ENCODE data around the gene ADORA2A. TPM values are rescaled to one million over a fixed set of nuclear protein-coding genes. Genes with fewer than 3 reads are reported as not detected.
A peak's percentile ranks its signal among the peaks of the same experiment; 100 is the strongest.

The ADORA2A gene
- total and polyA plus RNA-seq, 10 of the 15 experiments (the other 5 are each of a cell fraction or from before 2014, with no cell fraction given) = 0.69 to 31.2 (median 18.3) TPM

DNA sequence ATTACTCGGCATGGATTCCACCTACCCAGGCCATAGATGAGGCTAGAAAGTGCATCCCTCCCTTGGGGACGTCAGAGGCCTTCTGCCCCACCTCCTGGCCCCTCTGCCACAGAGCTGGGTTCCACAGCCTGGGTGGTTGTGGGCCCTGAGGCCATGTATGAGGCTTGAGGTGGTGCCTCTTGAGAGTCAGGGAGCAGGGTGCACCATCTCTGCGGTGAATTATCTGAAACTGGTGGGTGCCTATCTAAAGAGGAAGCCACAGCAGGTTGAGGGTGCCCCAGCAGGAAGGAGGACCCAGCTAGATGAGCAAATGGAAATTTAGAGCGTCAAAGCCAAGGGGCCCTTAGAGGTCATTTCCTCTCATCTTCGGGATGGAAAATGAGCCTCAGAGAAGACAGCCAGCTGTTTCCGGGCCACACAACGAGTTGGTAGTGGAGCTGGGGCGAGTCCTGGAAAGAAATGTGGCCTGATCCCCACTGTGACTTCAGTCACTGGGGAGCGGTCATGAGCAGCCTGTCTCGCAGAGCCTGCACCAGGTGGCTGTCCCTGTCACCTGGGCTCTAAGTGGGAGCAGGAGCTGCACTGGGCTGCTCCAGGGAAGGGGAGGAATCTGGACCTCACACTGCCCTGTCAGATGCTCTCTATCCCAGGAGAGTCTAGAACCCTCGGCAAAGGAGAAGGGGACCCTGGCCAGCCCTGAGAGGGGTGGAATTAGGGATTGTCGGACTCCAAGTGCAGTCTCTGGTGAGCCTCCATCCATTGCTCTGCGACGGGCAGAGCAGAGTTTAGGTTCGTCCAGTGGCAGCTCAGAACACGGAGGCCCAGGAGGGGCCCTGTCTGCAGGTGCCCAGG lies 7.3 kb downstream of the ADORA2A start (continued):
- TF ChIP-seq, protein P1, sequence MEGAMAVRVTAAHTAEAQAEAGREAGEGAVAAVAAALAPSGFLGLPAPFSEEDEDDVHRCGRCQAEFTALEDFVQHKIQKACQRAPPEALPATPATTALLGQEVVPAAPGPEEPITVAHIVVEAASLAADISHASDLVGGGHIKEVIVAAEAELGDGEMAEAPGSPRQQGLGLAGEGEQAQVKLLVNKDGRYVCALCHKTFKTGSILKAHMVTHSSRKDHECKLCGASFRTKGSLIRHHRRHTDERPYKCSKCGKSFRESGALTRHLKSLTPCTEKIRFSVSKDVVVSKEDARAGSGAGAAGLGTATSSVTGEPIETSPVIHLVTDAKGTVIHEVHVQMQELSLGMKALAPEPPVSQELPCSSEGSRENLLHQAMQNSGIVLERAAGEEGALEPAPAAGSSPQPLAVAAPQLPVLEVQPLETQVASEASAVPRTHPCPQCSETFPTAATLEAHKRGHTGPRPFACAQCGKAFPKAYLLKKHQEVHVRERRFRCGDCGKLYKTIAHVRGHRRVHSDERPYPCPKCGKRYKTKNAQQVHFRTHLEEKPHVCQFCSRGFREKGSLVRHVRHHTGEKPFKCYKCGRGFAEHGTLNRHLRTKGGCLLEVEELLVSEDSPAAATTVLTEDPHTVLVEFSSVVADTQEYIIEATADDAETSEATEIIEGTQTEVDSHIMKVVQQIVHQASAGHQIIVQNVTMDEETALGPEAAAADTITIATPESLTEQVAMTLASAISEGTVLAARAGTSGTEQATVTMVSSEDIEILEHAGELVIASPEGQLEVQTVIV (IDR thresholded peaks at IDR 0.05; ENCODE audit: borderline replicate concordance, partially characterized antibody) = no peak
- peak; percentile 86; the same call in 1 of the 2 replicates for TF ChIP-seq RBBP5 (conservative IDR thresholded peaks at IDR 0.05)
- no peak for TF ChIP-seq ESRRA (IDR thresholded peaks at IDR 0.05; ENCODE audit: low read length)
- TF ChIP-seq KDM1A (IDR thresholded peaks at IDR 0.05; ENCODE audit: borderline replicate concordance) = no peak
- TF ChIP-seq BMI1 (IDR thresholded peaks at IDR 0.05; ENCODE audit: borderline replicate concordance) = peak; percentile 7; the same call in 1 of the 2 replicates
- no peak for TF ChIP-seq SRF (IDR thresholded peaks at IDR 0.05; ENCODE audit: low read depth in 2 of 2, low read length in 2 of 2)
- TF ChIP-seq, protein P2, sequence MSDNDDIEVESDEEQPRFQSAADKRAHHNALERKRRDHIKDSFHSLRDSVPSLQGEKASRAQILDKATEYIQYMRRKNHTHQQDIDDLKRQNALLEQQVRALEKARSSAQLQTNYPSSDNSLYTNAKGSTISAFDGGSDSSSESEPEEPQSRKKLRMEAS (IDR thresholded peaks at IDR 0.05; ENCODE audit: low read depth, low read length) = peak; percentile 30; the same call in 1 of the 2 replicates
- no peak for TF ChIP-seq PAX8 (IDR thresholded peaks at IDR 0.05)
- TF ChIP-seq ZNF24 (IDR thresholded peaks at IDR 0.05) = no peak
- peak; percentile 47; the same call in 1 of the 2 replicates for TF ChIP-seq TAF1 (IDR thresholded peaks at IDR 0.05; ENCODE audit: borderline replicate concordance, low read depth, low read length)
- TF ChIP-seq RUNX3 (IDR thresholded peaks at IDR 0.05; ENCODE audit: low read length) = no peak
- no peak for TF ChIP-seq STAT3 (IDR thresholded peaks at IDR 0.05; ENCODE audit: low read depth, low read length)
- TF ChIP-seq, protein P3, sequence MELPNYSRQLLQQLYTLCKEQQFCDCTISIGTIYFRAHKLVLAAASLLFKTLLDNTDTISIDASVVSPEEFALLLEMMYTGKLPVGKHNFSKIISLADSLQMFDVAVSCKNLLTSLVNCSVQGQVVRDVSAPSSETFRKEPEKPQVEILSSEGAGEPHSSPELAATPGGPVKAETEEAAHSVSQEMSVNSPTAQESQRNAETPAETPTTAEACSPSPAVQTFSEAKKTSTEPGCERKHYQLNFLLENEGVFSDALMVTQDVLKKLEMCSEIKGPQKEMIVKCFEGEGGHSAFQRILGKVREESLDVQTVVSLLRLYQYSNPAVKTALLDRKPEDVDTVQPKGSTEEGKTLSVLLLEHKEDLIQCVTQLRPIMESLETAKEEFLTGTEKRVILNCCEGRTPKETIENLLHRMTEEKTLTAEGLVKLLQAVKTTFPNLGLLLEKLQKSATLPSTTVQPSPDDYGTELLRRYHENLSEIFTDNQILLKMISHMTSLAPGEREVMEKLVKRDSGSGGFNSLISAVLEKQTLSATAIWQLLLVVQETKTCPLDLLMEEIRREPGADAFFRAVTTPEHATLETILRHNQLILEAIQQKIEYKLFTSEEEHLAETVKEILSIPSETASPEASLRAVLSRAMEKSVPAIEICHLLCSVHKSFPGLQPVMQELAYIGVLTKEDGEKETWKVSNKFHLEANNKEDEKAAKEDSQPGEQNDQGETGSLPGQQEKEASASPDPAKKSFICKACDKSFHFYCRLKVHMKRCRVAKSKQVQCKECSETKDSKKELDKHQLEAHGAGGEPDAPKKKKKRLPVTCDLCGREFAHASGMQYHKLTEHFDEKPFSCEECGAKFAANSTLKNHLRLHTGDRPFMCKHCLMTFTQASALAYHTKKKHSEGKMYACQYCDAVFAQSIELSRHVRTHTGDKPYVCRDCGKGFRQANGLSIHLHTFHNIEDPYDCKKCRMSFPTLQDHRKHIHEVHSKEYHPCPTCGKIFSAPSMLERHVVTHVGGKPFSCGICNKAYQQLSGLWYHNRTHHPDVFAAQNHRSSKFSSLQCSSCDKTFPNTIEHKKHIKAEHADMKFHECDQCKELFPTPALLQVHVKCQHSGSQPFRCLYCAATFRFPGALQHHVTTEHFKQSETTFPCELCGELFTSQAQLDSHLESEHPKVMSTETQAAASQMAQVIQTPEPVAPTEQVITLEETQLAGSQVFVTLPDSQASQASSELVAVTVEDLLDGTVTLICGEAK (IDR thresholded peaks at IDR 0.05; ENCODE audit: borderline replicate concordance) = peak; percentile 79; the same call in 1 of the 2 replicates
- no peak for TF ChIP-seq CHD4 (IDR thresholded peaks at IDR 0.05)
- 0 out of 2 replicates have a peak, but pooled peaks have one; percentile 52 for TF ChIP-seq YY1 (IDR thresholded peaks at IDR 0.05; ENCODE audit: low read depth, low read length)
- TF ChIP-seq, protein P4, sequence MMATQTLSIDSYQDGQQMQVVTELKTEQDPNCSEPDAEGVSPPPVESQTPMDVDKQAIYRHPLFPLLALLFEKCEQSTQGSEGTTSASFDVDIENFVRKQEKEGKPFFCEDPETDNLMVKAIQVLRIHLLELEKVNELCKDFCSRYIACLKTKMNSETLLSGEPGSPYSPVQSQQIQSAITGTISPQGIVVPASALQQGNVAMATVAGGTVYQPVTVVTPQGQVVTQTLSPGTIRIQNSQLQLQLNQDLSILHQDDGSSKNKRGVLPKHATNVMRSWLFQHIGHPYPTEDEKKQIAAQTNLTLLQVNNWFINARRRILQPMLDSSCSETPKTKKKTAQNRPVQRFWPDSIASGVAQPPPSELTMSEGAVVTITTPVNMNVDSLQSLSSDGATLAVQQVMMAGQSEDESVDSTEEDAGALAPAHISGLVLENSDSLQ (IDR thresholded peaks at IDR 0.05) = no peak
- TF ChIP-seq POLR2AphosphoS5 (IDR thresholded peaks at IDR 0.05; ENCODE audit: low read length) = 0 out of 2 replicates have a peak, but pooled peaks have one; percentile 21
- TF ChIP-seq, protein P5, sequence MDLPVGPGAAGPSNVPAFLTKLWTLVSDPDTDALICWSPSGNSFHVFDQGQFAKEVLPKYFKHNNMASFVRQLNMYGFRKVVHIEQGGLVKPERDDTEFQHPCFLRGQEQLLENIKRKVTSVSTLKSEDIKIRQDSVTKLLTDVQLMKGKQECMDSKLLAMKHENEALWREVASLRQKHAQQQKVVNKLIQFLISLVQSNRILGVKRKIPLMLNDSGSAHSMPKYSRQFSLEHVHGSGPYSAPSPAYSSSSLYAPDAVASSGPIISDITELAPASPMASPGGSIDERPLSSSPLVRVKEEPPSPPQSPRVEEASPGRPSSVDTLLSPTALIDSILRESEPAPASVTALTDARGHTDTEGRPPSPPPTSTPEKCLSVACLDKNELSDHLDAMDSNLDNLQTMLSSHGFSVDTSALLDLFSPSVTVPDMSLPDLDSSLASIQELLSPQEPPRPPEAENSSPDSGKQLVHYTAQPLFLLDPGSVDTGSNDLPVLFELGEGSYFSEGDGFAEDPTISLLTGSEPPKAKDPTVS (IDR thresholded peaks at IDR 0.05; ENCODE audit: low read depth, low read length) = no peak
- TF ChIP-seq SMC3 (IDR thresholded peaks at IDR 0.05; ENCODE audit: borderline replicate concordance, low read length) = no peak
